Endometrium (tissue), 2 donors: ENCODE data around the gene MZT2A.
"Not testable (repeated sequence)": the region's sequence is repeated elsewhere in the genome, so short reads cannot be mapped to it uniquely, and the experiment has no call there.

Experiments
- FAIRE-seq: peaks from 2 replicates; lab custom pipeline; 2012; peaks lifted over from hg19 to GRCh38; lab: Jason Lieb, UNC
- donor health status: control.
- donor health status: control.

MZT2A gene

GRCh38 chr2:131520526-131520925, 28.3 kb upstream of the MZT2A start:
- no peak for FAIRE-seq

GRCh38 chr2:131519871-131520470, 27.8 kb upstream of the MZT2A start:
- FAIRE-seq: not testable (repeated sequence)

- no peak for FAIRE-seq
Observed at GRCh38 chr2:131519466-131519865, 27.3 kb upstream of the MZT2A start.

- FAIRE-seq: not testable (repeated sequence)
Observed at GRCh38 chr2:131518531-131518930, 26.3 kb upstream of the MZT2A start.

- FAIRE-seq: not testable (repeated sequence)
Observed at GRCh38 chr2:131517856-131518255, 25.7 kb upstream of the MZT2A start.

- FAIRE-seq: no peak
Observed at GRCh38 chr2:131517106-131517831, 25.1 kb upstream of the MZT2A start.

GRCh38 chr2:131516621-131517020, 24.4 kb upstream of the MZT2A start:
- not testable (repeated sequence) for FAIRE-seq

- no peak for FAIRE-seq
Observed at GRCh38 chr2:131516011-131516410, 23.8 kb upstream of the MZT2A start.

GRCh38 chr2:131515235-131515634, 23.0 kb upstream of the MZT2A start:
- FAIRE-seq: not testable (repeated sequence)

- FAIRE-seq: not testable (repeated sequence)
Observed at GRCh38 chr2:131514408-131515166, 22.4 kb upstream of the MZT2A start.

- not testable (repeated sequence) for FAIRE-seq
Observed at GRCh38 chr2:131511969-131512870, 20.0 kb upstream of the MZT2A start.

- not testable (repeated sequence) for FAIRE-seq
Observed at GRCh38 chr2:131511291-131511968, 19.2 kb upstream of the MZT2A start.

GRCh38 chr2:131509615-131510014, 17.4 kb upstream of the MZT2A start:
- no peak for FAIRE-seq

- FAIRE-seq: not testable (repeated sequence)
Observed at GRCh38 chr2:131504082-131504750, 12.0 kb upstream of the MZT2A start.

GRCh38 chr2:131503587-131503986, 11.4 kb upstream of the MZT2A start:
- not testable (repeated sequence) for FAIRE-seq

GRCh38 chr2:131498321-131498973, 6.2 kb upstream of the MZT2A start:
- FAIRE-seq: not testable (repeated sequence)

GRCh38 chr2:131495506-131495905, 3.3 kb upstream of the MZT2A start:
- not testable (repeated sequence) for FAIRE-seq

- FAIRE-seq: no peak
Observed at GRCh38 chr2:131493199-131493968, 1.2 kb upstream of the MZT2A start.

- FAIRE-seq: no peak
Observed at GRCh38 chr2:131492418-131493198, 411 bp upstream of the MZT2A start.
